GM18870 (cell line): Measurements from ENCODE around the gene AGAP1.

Experiments used
- ATAC-seq: cut with Tn5 transposase; IDR thresholded peaks from one replicate; pipeline ENCODE4 v1.9.1; 2021; ENCODE audit warnings: moderate library complexity; ENCODE audit not compliant: unreplicated experiment

Gene AGAP1

DNA sequence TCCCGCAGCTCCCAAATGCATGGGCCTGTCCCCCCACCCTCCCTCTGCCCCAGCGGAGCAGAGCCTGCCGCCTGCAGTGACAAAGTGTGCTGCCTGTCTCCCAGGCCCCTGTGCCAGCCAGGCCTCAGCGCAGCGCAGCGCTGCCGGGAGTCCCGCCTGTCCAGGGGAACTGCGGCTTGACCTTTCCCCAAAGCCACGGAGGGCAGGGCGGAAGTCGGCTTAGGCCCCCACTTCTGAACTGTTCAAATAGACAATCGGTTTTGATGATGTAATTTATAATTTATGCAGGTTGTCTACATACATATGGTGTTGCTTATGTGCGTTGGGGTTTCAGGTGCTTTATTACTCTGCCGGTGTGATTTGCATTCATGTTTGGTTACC, 667.2 kb downstream of the AGAP1 start:
- ATAC-seq = no peak

DNA sequence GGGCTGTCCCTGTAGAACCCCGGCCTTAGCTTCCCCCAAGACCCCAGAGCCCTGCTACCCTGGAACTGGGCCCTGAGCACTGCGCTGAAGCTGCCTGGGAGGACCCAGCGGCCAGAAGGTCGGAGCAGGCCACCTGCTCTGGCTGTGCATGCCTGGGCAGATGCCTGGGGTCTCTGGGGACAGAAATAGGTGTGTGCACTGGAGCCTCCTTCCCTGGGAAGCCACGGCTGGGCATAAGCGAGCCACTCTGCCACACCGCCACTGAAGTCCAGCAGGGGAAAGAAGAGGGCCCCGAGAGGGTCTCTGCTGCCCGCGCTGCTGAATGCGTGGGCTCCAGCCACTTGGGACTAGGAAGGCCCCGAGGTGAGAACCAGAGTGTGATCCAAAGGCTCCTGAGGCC, 667.7 kb downstream of the AGAP1 start:
- no peak for ATAC-seq

DNA sequence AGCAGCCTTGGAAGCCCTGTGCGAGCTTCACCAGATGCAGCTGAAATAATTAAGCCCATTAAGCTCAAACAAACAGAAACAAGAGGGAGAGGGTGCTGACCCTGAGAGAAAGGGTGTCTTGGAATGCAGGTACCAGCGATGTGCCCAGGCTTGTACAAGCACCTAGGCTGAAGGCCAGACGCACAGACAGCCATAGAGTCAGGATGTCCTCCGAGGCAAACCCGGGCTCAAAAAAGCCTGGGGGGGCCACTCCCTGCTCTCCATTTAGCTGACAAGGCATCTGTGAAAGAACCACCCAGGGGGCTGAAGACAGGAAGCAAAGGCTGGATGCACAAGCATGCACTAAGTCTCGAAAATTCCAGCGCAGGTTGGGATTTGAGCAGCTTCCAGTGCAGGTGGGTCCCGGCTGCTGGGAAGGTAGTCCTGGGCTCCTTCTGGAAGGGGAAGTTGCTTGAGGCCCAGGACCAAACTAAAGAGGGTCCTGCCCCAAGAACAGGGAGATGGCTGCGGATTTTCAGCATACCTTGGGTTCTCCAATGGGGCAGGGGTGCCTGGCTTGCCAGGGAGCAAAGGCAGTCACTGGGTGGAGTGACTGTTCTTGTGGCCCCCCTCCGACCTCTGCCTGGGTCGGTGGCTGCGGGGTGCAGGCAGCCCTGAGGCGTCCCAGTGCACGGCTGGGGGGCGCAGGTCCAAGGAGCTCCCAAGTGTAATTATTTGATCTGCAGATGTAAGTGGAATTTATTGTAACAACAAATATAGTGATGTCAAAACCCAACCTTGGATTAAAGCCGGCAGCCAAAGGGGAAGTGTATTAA, 668.4 kb downstream of the AGAP1 start:
- ATAC-seq = no peak

DNA sequence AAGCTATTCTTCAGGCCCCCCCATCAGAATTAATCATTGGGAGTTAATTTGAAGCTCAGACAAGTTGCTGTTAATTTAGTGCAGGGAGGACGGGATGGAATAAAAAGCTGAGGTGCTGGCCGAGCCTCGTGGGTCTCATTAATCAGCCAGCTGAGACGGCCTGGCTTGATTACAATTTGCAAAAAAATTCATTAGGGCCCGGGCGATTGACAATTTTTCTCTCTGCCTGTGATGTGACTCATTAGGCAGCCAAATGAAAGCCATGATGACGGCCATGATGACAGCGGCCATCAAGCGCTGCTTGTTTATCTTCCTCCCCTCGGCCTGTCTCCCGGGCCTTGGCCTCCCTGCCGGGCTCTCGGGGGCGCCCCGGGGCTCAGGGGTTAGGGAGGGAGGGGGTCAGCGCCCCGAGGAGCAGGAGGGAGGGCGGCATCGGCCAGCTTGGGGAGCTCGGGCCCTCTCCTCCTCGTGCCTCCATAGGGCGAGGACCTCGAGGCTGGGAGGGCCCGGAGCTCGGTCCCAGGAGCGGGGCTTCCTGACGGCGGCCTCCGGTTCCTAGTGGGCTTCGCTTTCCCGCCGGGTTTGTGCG, 669.1 kb downstream of the AGAP1 start:
- ATAC-seq = no peak

DNA sequence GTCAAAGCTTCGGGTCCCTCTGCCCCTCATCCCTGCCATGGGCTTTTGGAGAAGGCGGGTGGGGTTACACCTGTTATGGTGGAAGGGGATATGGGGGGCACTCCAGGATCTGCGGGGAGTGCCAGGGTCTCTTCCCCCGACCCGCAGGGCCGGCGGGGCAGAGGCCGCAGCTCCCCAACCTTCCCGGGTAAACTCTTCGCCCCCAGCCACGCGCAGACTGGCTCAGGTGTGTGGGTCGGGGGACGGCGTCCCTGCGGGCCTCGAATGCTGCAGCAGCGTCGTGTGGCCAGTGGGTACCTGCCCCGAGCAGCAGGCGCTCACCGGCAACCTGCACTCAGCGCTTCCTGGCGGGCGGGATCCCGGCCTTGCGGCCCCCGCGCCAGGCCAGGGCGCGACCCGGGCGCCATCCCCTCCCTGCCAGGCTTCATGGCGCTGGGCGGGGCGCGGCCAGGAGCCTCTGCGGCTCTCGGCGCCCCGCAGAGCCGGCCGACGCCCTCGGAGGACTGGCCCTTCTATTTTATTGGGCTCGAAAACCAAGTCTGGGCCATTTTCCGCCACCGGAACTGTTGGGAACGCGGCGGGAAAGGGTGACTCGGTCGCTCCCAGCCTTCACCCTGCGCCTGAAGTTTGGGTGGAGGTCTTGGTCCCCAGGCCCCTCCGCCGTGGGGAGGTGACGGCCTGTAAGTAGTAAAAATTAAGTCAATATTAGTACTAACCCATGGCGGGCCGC, 669.8 kb downstream of the AGAP1 start:
- no peak for ATAC-seq

DNA sequence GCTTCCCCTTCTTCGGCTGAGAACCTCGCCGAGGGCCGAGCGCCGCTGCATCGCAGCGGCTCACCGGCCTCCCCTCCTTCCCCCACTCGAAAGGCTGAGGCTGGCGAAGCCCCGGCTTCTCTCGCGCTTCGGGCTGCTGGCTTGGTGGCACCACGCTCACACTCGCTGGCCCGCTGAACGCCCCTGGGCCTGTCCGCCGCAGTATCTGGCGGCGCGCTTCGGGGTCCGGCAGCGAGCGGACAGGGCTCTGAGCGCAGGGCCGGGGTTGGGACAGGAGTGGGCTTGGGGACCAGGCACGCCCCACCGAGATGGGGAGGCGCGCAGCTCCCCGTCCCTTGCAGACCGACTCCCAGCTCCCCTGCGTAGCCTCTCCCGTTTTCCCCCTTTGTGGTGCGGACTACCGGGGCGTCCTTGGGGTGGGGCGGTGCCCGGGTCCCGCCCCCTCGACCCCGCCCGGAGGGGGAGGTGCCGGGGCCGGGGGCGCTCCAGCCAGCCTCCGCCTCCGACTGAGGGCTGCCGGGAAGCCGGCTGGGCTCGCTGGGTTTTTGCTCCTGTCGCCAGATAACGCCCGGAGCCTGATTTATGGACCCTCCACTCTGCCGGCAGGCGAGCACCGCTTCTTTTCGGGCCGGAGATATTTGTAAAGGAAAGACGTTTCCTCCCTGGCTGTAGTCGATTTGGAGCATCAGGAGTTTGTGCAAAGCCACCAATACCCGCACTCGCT, 670.5 kb downstream of the AGAP1 start:
- no peak for ATAC-seq

DNA sequence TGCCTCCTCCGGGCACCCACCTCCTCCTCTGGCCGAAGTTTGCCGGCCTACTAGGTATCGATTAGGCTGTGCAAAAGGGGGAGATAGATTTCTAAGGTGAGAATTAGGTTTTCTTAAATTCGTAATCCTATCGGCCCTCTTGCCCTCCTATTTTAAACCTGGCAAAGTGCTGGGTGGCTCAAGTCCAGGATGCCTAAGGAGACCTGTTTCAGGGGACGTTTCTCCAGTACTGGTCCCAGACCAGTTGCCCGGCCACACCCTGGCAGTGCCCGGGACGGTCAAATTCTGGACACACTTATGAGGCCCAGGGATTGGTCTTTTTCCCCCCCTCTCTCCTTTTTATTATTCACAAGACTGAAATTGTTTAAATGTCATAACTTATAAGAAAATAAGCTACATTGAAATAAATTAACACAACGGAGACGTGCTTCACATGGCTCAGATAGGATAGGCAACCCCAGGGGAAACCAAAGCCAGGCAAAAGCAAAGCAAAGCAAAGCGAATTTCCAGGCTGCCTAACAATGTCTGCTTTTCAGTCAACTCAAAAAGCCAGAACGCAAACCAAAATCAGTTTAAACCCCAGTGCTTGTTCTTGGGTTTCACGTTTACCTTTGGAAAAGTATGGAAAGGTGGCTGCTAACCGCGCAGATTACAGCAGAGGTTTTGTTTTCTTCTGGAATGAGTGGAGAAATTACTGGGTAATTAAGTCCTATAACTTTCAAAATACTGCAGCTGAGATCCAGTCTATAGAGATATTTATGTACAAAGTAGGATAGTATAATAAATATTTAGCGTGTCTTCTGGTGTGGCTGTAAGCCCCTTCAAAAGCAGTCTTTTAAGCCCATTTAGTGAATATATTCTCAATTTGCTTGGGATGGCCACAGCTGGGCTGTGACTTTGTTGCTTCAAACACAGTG, 671.3 kb downstream of the AGAP1 start:
- ATAC-seq = no peak

DNA sequence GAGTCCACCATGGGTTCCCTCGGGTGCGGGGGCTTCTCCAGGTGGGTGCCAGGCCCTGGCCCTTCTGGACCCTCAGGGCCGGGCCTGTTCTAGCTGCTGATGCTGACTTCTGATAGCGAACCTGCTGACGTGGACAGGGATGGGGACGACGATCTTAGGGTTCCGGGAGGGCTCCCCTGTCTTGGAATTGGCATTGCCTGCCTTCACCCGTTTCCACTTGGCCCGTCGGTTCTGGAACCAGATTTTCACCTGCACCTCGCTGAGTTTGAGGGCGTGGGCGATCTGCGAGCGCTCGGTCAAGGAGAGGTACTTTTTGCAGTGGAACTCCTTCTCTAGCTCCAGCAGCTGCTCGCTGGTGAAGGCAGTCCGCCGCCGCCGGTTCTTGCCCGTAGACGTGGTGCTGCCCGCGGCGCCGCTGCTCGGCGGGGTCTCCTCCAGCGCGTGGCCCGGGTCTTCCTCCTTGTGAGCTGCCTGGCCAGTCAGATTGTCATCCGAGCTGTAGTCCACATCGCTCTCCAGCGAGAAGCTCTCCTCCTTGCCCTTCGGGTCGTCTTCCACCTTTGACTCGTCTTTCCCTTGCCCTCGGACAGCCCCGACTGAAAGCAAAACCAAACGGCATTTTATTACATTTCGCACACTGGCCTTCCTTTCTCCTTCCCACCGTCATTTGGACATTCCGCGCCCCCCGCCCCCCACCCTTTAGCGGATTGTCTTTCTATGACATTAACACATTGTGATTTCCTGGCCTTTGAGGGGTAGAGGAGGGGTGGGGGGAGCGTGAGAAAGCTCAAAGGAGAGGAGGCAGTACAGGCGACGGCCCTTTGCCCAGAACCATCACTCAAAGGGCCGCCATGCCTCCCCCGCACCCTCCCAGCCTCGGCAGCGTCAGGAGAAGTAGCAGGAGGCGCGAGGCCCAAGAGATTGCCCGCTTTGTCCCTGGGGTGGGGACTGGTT, 672.3 kb downstream of the AGAP1 start:
- no peak for ATAC-seq

DNA sequence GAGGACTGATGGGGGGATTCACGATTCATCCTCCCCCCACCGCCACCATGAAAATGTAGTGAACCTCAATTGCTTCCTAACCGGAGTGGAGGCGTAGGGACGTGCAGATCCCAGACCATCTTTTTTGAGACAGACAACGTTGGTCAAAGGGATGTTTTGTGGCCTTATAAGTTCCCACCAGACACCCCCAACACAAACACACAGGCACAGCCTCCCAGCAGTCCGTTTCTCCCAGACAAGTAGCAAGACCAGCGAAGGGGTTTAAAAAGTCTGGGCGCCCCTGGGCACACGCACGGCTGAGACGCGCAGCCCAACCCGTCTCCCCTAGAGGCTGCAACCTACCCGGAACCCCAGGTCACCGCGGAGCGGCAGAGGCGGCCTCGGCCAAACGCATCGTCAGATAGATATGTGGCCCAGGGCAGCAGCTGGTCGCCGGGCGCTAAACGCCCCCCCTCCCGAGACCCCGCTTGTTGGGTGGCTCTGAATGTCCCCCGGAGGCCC, 673.0 kb downstream of the AGAP1 start:
- ATAC-seq = no peak

DNA sequence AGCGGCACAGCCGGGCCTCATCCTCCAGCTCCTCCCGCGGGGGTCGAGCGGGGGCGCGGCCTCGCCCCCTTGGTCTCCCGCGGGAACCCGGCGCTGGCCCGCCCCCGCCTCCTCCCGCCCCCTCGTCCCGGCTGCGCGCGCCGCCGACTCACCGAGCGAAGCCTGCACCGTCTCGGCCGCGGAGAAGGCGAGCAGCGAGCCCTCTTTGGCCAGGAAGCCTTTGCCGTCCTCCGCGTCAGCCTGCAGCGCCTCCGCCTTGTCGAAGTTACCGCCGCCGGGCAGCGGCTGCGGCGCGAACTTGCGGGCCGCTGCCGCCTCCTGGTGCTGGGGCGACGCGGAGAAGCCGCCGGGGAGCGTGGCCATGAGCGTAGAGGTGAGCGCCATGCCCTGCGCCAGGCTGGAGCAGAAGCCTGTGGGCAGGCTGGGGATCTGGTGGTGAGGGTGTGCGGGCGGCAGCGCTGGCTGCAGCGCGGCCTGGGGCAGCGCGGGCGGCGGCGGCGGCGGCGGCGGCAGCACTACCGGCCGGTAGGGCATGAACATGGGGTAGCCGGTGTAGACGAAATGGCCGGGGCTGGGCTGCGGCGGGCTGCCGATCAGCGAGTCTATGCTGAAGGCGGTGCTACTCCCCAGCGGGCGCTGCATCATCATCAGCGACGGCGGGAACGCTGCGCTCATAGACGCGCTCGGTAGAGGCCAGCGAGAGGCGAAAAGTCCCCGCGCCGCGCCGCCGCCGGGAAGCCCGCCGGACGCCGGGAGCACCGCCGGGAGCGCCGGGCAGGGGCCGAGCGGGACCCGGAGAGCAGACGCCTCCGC, 673.7 kb downstream of the AGAP1 start:
- no peak for ATAC-seq

DNA sequence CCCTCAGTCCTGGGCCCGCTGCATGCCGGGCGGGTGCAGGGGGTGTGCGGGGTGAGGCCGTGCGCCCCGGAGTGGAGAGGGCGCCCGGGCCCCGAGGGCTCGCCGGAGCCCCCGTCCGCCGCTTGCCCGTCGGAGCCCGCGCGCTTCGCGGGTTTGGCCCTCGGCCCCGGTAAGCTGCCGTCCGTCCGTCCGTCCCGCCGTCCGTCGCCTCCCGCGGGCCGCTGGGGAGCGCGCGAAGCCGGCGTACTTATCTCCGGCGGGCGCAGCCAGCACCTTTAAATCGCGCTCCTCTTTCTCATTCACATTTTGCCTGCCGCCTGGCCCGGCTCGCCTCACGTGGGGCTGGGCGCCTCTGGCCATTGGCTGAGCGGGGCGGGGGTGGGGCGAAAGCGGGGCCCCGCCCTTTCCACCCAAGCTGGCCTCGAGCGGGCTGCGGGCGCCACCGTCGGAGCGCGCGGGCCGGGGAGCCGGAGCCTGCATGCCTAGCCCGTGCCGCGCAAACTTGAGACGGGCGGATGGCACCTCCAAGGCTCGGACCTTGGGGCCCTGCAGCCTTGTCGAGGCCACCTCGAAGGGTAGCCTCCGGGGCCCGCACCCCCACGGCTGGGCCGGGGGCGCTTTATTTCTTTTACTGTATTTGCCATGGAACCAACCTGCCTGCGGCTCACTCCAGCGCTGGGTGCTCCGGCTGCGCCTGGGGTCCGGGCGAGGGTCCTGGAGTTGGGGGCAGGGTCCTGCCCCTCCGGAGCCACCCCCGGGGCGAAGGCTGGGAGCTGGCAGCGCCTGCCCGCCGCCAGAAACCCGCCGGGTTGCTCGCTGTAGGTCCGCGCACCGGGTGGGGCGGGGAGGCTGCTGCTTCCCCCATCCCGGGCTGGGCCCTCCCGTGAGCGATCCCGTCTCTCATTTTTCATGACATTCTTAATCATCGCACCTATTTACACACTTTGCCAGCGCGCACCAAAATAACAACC, 674.6 kb downstream of the AGAP1 start, which contains the start of gene GBX2:
Gene GBX2 (minus strand): TSS at position 277 of the 971 bp plus-strand sequence. CDS start 415 bp downstream, outside the sequence.
- no peak for ATAC-seq

DNA sequence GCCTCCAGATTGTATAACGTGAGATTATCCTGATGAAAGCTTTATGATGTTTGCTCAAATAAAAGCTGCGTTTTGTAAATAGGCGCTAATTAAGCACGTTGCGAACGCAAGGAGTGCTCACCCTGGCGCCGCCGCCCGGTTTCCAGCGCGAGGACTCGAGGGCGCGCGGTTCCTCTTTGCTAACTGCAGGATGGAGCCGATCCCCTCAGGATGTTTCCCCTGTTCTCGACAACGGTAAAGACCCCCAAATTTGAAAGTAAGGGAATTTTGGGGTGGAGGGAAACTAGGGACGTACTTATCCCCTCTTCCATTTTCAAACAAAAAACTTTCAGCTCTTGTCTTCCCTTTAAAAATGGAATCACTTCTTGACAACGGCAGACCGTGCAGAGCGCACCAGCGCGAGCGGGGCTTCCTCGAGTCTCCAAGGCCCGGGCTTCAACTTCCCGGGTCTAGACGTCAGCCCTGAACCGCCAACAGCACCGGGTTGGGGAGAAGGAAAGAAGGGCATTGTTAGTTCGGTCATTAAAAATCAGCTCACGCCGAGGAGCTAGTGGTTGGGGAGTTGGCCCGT, 675.4 kb downstream of the AGAP1 start:
- no peak for ATAC-seq

DNA sequence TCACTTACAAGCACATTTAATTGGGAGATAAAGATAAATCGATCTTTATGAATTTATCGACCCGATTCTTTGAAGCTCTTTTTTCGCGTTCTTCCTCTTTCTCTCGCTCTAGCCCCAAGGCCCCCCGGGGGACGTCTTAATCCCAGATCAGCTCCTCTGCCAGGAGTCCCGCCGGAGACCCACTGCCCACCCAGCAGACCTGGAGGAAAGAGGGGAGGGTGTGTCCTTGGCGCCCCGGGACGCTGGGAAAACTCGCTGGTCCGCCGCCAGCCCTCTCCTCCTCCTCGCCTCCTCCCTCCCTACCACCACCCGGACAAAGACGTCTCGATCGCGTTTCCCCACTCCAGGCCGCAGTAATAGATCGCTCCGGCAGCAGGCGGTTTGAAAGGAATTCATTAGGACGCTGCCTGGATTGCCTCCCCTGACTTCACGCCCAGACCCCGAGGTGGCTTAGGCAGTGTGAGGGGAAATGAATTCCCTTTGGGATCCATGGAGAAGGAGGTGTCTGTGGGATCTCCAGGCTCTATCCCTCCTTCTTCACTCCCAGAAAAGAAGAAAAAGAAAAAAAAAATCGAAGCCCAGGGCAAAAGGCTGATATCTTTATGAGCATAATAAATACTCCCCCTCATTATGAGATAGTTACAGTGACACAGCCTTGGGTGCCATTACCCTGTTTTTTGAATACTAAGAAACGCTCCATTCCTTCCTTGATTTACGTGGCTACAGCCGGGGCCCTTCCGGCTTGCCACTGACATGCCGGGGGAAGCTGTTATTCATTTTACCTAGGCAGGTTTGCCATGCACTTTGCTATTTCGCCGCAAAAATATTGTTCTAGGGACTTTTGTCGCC, 676.1 kb downstream of the AGAP1 start:
- ATAC-seq = no peak

DNA sequence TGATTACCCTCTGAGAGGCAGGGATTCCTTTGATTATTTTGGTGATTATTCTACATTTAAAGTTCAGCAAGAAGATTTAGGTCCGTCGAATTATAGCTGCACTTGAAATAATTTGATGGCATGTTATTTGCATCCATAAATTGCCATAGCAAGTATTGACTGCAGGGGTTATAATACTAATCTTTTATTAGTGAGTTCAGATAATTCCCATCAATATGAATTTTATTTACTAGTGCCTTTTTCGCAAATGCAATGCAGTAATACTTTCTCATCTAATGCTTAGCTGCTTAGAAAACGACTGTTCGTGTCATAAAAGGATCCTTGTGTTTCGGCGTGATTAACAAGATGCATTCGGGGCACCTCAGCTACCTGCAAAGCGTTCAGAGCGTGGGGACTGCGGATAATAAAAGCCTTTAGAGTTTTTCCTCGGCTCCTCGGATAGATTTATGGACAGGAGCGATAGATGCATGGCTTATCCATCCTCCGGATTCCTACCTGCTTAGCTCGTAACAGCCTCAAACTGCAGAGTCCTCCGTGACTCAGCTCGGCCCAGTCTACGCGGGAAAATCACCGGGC, 676.8 kb downstream of the AGAP1 start:
- ATAC-seq = no peak

DNA sequence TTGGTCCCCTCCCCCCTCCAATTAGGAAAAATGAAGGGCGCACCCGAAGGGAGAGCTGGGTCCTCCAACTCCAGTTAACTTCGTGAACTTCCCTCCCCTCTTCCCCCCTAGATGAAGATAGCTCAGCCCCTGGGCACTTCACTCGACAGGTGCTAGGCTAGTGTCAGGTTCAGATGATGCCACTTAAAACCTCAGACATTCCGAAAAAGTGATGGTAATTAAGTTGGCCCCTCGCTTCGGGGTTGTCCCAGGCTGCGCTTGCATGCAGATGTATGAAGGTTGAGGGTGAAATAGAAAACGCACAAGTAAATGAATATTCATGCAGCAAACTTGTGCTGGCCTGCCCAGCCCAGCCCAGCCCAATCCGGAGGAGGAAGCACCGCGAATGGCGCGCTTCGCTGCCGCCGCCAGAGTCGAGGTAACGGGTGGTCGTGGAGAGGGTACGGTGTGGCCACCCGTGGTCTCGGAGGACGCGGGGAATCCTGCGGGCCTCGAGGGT, 677.4 kb downstream of the AGAP1 start:
- ATAC-seq = no peak
